ENCODE data around the gene GPHA2.

Gene GPHA2

GRCh38 chr11:64910451-64911093 lies 25.1 kb downstream of the GPHA2 start:
- H3K27me3 ChIP-seq (ENCODE audit: low read length), result no peaks in the 10 kb centered on the region
- H3K9me3 ChIP-seq (ENCODE audit: insufficient read depth, low read length), result no peaks in the 10 kb centered on the region
- H3K27ac ChIP-seq (ENCODE audit: low read depth, low read length), result no peak overlapping the region
- H4K20me1 ChIP-seq (ENCODE audit: low read depth, low read length), result no peaks in the 10 kb centered on the region
- H3F3A ChIP-seq (ENCODE audit: insufficient read depth), result no peaks in the 10 kb centered on the region
- no peak overlapping the region for H2AFZ ChIP-seq (ENCODE audit: low read depth, low read length, severe bottlenecking)
- no peaks in the 10 kb centered on the region for H3K9me2 ChIP-seq (replicated peaks; ENCODE audit: insufficient read depth, low read length)
- no peak overlapping the region for H3K4me2 ChIP-seq (ENCODE audit: low read depth, low read length, poor library complexity, severe bottlenecking)
- H3K36me3 ChIP-seq (ENCODE audit: low read length), result no peaks in the 10 kb centered on the region
- no peak overlapping the region for H3K9ac ChIP-seq (ENCODE audit: low read length)
- H3K79me2 ChIP-seq (ENCODE audit: insufficient read depth, low read length), result peaks cover under 1% of the 10 kb centered on the region; the same call in 1 of the 2 replicates
- TF ChIP-seq CTCF (IDR thresholded peaks at IDR 0.05; ENCODE audit: insufficient read depth, low read length, poor library complexity, severe bottlenecking) (no peak), EZH2phosphoT487 (conservative IDR thresholded peaks at IDR 0.05; ENCODE audit: low read length) (no peak)
- H3K4me3 ChIP-seq (ENCODE audit: insufficient read depth, low read length, poor library complexity, severe bottlenecking), result no peak overlapping the region

- Histone ChIP-seq H3K79me2 (ENCODE audit: insufficient read depth, low read length) (no peaks in the 10 kb centered on the region), H3K27me3 (ENCODE audit: low read length) (no peaks in the 10 kb centered on the region), H3K27ac (ENCODE audit: low read depth, low read length) (no peak overlapping the region), H3K4me2 (ENCODE audit: low read depth, low read length, poor library complexity, severe bottlenecking) (no peak overlapping the region), H3F3A (ENCODE audit: insufficient read depth) (no peaks in the 10 kb centered on the region), H3K9me3 (ENCODE audit: insufficient read depth, low read length) (no peaks in the 10 kb centered on the region), H2AFZ (ENCODE audit: low read depth, low read length, severe bottlenecking) (no peak overlapping the region), H3K9me2 (replicated peaks; ENCODE audit: insufficient read depth, low read length) (no peaks in the 10 kb centered on the region), H3K36me3 (ENCODE audit: low read length) (no peaks in the 10 kb centered on the region), H3K4me3 (ENCODE audit: insufficient read depth, low read length, poor library complexity, severe bottlenecking) (no peak overlapping the region), H4K20me1 (ENCODE audit: low read depth, low read length) (no peaks in the 10 kb centered on the region), H3K9ac (ENCODE audit: low read length) (no peak overlapping the region)
- TF ChIP-seq EZH2phosphoT487 (conservative IDR thresholded peaks at IDR 0.05; ENCODE audit: low read length), result no peak
- no peak for TF ChIP-seq CTCF (IDR thresholded peaks at IDR 0.05; ENCODE audit: insufficient read depth, low read length, poor library complexity, severe bottlenecking)
Observed at GRCh38 chr11:64909653-64910343, 25.9 kb downstream of the GPHA2 start.

GRCh38 chr11:64908766-64909165 lies 26.9 kb downstream of the GPHA2 start:
- no peaks in the 10 kb centered on the region for H3F3A ChIP-seq (ENCODE audit: insufficient read depth)
- H3K27ac ChIP-seq (ENCODE audit: low read depth, low read length), result no peak overlapping the region
- no peaks in the 10 kb centered on the region for H3K27me3 ChIP-seq (ENCODE audit: low read length)
- H2AFZ ChIP-seq (ENCODE audit: low read depth, low read length, severe bottlenecking), result no peak overlapping the region
- H3K4me2 ChIP-seq (ENCODE audit: low read depth, low read length, poor library complexity, severe bottlenecking), result no peak overlapping the region
- no peaks in the 10 kb centered on the region for H3K9me3 ChIP-seq (ENCODE audit: insufficient read depth, low read length)
- no peaks in the 10 kb centered on the region for H4K20me1 ChIP-seq (ENCODE audit: low read depth, low read length)
- H3K9me2 ChIP-seq (replicated peaks; ENCODE audit: insufficient read depth, low read length), result no peaks in the 10 kb centered on the region
- H3K4me3 ChIP-seq (ENCODE audit: insufficient read depth, low read length, poor library complexity, severe bottlenecking), result no peak overlapping the region
- no peaks in the 10 kb centered on the region for H3K36me3 ChIP-seq (ENCODE audit: low read length)
- no peak overlapping the region for H3K9ac ChIP-seq (ENCODE audit: low read length)
- TF ChIP-seq CTCF (IDR thresholded peaks at IDR 0.05; ENCODE audit: insufficient read depth, low read length, poor library complexity, severe bottlenecking), result no peak
- no peak for TF ChIP-seq EZH2phosphoT487 (conservative IDR thresholded peaks at IDR 0.05; ENCODE audit: low read length)
- H3K79me2 ChIP-seq (ENCODE audit: insufficient read depth, low read length), result no peaks in the 10 kb centered on the region

Measured in SU-DHL-6 (cell line).